HG03520 (cell line): ENCODE measurements around the gene SYCP3.

Experiments
- ATAC-seq: cut with Tn5 transposase; IDR thresholded peaks from one replicate; pipeline ENCODE4 v1.9.1; 2021; ENCODE audit warnings: mild to moderate bottlenecking, moderate library complexity; ENCODE audit not compliant: unreplicated experiment

The SYCP3 gene

DNA sequence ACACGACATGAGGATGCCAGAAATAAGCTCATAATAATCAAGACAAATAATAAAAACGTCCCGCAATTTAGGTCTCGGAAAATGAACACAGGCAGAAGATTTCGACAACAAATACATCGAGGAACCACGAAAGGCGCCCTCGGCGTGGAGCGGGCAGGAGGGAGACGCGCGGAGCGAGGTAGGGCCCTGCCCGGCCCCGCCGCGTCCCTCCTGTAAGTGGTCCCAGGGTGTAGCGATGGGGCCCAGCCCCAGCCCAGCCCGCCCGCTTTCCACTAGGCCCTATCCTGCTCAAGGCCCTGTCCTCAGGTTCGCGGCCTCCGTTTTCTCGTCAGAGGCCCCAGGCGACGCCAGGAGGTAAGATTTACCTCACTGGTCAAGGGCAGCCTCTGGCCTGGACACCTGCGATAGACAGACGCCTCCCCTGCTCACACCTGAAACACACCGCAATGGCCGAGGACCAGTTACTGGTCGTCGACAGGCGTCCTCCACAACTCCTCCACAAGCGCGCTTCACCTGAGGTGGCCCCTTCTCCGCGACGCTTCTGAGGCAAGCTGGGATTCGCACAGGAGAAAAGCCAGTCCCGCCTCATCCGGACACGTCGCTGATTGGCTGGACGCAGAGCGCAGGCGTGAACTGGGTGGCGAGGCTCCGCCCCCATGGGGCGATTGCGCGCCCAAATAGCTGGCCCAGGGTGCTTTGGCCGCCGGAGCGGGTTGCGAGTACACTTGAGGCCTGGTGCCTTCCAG is at the start of gene SYCP3:
SYCP3 (minus strand) TSS at position 543 of the 746 bp plus-strand sequence. CDS start 1,527 bp downstream, outside the sequence.
- no peak for ATAC-seq

DNA sequence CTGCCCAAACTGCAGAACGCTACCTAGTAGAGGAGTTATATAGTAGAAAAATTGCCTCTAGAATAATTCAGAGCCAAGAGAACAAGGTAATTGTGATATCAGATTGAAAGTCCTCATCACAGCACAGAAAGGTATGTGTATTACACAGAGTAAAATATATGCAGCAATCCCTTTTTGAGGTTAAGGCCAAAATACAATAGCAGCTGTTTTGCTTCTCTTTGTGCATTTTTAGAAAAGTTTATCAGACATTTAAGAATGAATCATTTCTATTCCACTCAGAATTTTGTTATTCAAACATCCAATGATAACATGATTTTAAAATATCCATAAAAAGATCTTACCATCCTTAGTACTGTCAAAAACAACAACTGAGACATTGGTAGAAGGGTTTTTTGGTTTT is 46.4 kb upstream of the SYCP3 start:
- ATAC-seq = no peak

DNA sequence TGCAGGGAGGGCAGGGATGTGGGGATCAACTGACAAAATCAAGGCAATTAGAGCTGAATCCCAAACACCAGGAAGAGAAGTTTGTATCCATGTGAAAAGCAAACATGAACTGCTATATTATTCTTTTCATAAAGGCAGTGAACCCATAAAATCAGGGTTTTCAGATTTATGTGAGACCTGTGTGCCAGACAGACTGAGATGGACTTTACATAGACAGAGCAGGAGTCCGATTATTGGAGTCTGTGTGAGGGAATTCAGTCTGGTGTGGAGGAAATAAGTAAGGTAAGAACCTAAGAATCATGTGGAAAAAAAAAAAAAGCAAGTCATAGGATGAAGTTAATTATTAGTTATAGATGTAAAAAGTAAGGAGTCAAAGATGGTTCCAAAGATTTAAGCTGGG is 45.1 kb upstream of the SYCP3 start:
- ATAC-seq = no peak

DNA sequence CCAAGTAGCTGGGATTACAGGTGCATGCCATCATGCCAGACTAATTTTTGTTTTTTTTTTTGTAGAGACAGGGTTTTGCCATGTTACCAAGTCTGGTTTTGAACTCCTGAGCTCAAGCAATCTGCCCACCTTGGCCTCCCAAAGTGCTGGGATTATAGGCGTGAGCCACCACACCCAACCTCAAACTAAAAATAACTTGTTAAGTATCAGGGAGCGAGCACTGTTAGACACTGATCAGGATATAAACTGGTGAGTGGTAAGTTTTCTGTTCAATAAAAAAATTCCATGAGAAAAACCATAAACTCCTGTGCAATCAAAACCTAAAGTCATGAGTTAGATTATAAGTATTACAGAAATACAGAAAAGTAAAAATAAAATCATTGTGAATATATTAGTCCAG is 44.6 kb upstream of the SYCP3 start:
- ATAC-seq = no peak

DNA sequence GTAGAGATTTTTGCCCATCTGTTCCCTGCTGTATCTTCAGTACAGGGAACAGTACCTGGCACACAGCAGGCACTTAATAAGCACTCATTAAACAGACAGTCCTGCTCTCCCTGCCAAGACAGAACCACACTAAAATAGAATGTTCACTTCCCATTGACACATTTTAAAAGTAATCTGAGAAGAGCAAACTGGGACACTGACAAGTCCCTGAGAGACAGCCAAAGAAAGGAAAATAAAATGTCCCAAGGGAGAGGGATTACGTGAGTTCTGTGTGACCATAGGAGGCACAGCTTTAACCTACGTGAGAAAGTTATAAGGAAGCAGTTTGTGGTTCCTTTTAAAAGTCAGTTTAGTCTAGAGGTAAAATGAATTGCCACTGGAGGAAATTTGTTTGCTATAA is 43.9 kb upstream of the SYCP3 start:
- ATAC-seq = no peak

DNA sequence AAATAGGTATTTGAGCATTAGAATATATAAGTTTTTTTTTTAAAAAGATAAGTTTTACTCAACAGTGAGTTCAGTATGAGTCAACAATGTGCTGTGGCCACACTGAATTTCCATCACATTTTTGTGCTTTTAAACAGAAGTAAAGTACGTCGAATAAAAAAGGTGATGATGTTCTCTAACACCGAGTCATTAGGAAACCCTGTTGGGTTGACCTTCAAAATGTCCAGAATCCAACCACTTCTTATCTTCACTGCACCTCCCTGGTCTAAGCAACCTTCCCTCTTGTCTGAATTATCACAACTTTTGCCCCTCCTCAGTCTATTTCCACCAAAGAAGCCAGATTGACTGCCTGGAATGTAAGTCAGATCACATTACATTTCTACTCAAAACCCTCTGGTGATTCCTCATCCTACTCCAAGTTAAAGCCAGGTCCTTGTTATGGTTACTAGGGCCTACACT is 43.0 kb upstream of the SYCP3 start:
- ATAC-seq = no peak

DNA sequence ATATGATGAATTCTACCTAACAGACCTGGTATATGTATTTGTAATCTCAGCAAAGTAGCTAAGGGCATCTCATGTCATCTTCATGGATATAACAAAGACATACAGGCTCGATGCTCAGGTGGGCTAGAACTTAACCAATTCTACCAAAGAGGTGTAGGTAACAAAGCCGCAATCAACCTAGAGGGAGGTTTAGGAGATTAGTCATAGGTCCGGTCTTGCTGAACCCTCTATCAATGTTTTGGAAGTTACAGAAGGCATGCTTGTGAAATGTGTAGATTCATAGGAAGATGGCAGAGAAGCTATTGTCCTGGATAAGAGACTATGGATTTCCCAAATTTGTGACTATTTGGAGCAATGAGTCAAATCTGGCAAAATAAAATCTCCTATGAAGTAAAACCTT is 42.6 kb upstream of the SYCP3 start:
- ATAC-seq = no peak

DNA sequence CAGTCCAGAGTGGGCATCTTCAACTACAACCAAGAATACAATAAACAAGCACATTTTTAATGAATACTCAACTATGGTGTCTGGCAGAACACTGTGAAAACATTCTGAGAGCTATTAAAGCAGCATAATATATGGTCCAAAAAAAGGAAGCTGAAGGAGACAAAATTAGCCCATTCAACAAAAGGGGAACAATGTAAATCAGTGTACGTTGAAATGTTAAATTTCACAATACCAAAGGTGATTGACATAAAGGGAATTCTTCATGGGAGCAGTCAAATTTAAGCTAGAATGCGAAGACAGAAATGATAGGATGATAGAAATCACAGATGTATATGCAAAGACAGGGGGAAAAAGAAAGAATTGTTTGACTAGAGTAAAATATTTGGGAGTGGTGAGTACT is 41.3 kb upstream of the SYCP3 start:
- no peak for ATAC-seq

DNA sequence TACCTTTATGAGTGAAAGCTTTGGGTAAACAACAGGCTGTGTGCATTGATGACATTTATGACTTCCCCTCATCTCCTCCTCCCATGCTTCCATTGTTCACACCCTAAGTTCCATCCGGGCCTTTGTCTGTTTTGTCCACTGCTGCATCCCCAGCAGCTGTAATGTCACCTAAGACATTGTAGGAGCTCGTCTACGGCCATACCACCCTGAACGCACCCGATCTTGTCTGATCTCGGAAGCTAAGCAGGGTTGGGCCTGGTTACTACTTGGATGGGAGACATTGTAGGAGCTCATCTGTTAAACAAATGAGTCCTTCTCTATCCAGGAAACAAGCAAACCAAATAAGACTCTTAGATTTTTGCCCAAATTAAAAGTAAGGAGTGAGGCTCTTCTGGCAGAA is 40.4 kb upstream of the SYCP3 start:
- no peak for ATAC-seq

DNA sequence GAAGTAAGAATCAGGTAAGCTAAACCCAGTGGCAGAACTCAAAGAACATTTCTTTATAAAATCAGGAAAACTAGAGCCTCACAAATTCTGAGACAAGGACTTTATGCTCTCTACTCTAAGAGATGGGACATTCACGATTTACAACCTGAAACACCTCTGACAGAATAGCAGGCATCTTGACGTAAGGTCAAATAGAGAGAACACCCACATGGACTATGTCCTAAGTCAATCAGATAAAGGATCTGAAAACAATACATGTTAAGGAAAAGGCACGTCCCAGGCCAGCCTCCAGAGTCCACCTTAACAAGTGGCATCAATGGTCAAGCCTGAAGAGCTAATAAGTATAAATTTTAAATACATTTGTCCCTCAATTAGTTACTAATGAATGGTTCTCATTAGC is 39.9 kb upstream of the SYCP3 start:
- no peak for ATAC-seq

DNA sequence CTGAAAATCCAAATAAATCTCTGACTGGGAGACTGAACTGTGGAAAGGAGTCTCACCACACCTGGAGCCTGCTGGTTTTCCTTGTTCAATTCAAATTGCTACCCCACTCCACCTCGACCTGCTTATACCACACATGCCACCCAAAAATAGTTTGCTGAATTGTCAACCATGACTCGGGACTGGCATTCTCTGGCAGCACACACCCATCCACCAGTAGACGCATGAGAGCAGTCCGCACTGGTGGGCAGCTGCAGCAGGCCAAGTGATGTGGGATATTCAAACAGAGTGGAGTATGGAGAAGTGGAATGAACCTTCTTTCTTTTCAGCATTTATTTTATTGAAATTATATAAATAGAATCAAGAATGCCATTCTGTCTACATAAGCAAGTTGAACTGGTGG is 38.7 kb upstream of the SYCP3 start:
- ATAC-seq = no peak

DNA sequence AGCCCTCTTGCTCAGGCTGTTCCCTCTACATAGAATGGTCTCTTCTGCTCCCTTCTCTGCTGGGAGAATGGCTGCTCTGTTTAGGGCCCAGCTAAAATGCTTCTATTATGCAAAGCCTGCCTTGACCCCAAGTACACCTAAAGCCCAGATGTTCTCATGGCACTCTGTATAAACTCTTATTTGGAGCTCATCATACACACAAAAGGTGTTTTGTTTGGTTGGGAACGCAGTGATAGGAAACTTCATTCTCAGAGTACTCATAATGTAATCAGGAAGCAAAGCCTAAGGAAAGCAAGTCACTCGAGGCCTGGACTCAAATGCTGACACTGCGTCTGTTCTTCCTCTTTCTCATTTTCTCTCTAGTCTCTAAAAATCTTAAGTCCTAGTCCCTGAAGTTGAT is 38.2 kb upstream of the SYCP3 start:
- no peak for ATAC-seq

DNA sequence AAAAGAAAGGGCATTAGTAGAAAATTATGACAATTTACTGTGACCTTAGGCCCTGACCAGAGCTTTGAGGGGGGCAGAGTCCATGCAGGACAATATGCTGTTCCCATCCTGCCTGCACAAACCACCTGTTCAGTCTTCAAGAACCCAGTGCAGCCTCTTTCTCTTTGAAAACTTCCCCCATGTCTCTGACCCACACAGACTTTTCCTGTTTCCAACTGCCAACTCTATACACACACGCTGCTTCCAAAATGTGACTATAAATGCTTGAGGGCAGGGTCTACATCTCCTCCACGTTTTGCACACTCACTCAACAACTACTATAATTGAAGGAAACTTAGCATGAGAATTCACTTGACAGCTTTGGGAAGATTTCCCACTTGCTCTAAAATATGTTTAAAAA is 36.6 kb upstream of the SYCP3 start:
- no peak for ATAC-seq

DNA sequence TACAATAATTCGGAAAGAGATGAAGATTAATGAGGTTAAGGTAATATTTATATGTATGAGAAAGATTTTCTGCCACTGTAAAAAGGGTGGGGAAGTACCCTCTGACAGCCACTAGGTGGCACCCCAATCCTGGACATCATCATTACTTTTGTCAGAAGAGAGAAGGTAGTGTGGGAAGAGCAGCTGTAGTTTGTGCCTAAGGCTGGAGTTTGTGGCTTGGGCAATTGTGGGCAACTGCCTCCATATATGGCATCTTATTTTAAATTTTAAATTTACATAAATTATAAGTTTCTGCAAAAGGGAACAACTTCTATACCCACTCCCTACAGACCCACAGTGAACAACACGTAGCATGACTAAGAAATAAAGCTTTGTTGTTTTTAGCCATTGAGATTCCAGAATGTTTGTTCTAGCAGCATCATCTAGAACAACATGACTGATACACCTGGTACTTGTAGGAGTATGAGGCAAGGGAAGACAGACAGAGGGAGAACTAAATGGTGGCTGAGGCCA is 34.4 kb upstream of the SYCP3 start:
- ATAC-seq = no peak

DNA sequence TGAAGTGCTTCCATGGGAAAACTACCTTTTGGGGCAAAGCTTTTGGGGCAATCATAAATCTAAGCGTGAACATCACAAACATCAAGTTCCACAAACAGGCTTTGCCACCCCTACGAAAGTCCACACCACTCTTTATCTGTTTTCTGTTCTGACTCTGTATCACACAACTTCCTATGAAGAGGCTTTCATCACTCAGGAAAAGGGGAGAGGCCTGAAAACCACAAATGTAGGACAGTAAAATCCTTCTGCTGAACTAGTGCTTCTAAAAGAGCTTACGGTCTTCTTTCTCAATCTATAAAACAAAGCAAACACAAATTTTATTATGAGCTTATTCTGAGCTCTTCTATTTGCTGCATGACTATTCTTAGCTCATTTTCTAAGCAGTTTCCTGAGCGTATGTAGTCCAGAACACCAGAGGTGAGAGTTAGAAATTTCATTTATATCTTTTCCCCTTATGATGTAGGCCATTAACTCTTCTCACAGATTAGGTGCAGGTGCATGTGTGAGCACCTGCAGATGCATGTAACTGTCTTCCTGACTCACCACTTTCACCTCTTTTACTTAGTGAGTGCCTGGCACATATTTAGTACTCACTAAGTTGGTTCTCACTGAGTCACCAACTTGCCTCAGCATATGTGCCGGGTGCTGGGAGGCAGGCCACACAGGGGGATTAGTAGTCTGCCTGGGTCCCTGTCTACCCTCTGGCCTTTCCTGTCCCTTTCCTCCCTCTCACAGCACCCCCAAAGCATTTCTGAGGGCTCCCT is 32.9 kb upstream of the SYCP3 start:
- no peak for ATAC-seq

DNA sequence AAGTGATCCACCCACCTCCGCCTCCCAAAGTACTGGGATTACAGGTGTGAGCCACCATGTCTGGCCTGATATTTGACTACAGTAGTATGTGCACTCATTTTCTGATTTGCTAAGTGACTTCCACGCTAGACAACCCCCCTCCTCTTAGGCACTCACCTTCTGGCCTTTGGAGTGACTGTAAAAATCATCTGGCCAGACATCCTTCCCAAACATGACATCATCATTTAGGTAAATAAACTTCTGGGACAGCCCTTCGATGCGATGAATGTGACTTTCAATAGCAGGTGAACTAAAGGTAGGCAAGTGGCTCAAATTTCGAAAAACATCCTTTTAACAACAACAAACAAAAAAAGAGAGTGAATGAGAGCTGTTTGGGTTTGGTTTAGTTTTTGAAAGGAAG is 30.6 kb upstream of the SYCP3 start:
- no peak for ATAC-seq

DNA sequence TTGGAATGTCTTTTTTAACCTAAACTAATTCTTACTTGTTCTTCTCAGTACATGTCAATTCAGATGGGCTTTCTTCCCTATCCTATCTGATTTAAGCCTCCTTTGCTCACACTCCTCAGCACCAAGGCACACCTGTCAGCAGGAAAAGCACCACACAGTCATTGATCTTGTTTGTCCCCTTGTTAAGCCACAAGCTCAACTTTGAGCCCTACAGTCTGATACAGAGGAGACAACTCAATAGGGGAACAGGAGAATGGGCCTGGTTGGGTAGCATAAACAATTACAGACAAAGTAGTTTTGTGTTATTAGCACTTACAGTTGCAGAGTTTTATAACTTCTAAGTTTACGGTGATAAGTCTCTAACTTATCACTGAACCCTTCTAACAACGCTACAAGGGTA is 29.5 kb upstream of the SYCP3 start:
- no peak for ATAC-seq

DNA sequence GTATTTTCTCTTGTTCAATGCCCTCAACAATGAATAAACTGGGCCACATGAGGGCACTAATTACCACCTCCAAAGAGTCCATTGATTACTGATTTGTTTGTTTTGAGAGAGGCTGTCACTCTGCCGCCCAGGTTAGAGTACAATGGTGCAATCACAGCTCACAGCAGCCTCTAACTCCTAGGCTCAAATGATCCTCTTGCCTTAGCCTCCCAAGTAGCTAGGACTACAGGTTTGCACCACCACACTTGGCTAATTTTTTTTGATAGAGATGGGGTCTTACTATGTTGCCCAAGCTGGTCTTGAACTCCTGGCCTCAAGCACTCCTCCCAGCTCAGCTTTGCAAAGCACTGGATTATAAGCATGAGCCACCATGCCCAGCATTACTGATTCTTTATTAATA is 28.3 kb upstream of the SYCP3 start:
- ATAC-seq = no peak

DNA sequence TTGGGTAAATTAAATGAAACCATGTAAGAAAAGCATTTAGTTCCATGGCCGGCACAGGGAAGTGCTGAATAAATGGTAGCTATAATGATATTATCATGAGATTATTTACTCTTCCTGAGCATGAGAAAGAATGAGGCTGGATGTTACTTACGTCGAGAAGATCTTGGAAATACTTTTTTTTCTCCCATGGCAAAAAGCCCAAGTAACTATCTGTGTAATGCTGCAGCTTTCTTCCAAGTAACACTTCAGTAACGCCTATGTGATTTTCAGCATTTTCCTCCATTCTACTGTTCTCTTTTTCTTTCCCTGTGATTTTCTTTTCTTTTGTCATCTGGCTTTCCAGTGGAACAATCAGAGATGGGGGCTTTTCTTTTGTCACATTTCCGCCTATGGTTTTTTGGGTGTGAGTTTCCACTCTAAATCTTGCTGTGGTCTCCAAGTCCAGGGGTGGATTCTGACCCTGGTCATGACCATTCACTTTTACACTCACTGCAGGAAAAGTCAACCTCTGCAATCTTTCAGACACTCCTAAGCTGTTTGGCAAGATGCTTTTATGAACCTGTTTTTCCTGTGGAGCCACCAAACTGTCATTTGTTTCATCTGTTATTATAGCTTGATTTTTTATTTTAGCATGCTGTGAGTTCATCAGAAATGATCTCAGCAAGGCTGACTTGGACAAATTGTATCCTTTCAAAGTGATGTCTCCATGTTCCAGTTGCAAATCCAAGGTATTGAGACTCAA is 25.0 kb upstream of the SYCP3 start:
- no peak for ATAC-seq

DNA sequence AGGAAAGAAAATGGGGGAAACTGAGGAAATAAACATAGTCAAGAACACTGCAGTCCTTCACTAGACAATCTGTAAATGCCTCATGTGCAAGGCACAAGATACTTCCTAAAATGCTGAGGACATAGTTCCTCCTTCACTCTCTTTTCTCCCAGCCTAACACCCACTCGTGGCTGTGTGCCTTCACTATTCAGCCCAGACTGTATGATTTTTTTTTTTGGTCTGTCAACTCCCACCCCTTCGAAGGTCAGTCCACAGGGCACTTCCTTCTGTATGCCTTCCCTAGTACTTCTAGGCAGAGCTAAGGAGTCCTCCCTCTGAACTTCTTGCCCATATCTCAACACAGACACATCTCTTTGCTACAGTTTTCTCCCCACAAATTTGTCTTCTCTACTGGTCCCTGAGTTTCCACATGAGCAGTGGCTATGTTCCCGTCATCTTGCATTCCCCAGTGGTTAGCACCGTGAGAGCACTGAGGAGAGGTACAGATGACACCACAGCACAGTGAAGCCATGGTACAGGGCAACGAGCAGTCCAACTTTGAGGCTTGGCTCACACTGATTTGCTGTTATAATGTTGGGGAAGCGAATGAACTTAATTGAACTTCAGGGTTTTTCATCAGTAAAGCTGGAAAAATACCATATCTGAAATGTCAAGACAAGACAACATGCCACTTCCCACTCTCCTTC is 24.1 kb upstream of the SYCP3 start:
- no peak for ATAC-seq

DNA sequence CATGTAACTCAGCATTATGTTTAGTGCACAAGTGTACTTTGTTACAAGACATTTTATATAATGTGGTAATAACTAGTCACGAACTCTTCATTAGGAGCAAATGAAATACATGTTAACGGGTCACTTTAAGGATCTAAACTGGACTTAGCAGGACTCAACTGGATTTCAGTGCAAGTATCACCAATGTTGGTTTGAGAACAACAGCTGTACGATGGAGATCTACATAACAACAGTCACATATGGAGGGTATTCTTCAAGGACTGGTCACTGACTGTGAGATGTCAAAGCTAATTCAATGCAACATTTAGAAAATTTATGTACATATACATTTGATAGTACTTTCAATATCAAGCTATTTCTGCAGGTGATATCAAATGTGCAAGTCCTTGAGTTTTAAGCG is 22.5 kb upstream of the SYCP3 start:
- ATAC-seq = no peak
